Smooth muscle cell (in vitro differentiated cells): Measurements from ENCODE around the gene LONRF3. TPM values are rescaled to one million over a fixed set of nuclear protein-coding genes. Genes with fewer than 3 reads are reported as not detected.

Source experiments
- DNase-seq: peaks from one replicate; lab custom pipeline; 2025; ENCODE audit not compliant: unreplicated experiment; lab: John Stamatoyannopoulos, UW
- H2AFZ ChIP-seq: fragments of 200-600 bp; sonication (generic); 2 replicates; pipeline ENCODE4 v1.6.0; 2016; ENCODE audit warnings: antibody characterized with exemption, low read depth, mild to moderate bottlenecking
- H3F3A ChIP-seq: fragments of 200-600 bp; sonication (generic); 2 replicates; pipeline ENCODE4 v1.6.0; 2017; ENCODE audit warnings: antibody characterized with exemption, low read depth
- H3K27ac ChIP-seq: fragments of 200-600 bp; sonication (generic); 2 replicates; pipeline ENCODE4 v1.5.1; 2016; ENCODE audit warnings: low read depth, mild to moderate bottlenecking
- H3K27me3 ChIP-seq: fragments of 200-600 bp; sonication (generic); 2 replicates; pipeline ENCODE4 v1.6.1; 2016; ENCODE audit warnings: low read depth, mild to moderate bottlenecking
- H3K36me3 ChIP-seq: fragments of 200-600 bp; sonication (generic); 2 replicates; pipeline ENCODE4 v1.5.1; 2016; ENCODE audit warnings: low read depth
- H3K4me1 ChIP-seq: fragments of 200-600 bp; sonication (generic); 2 replicates; pipeline ENCODE4 v1.5.1; 2016; ENCODE audit warnings: low read depth
- H3K4me2 ChIP-seq: fragments of 200-600 bp; sonication (generic); 2 replicates; pipeline ENCODE4 v1.6.0; 2016; ENCODE audit warnings: mild to moderate bottlenecking
- H3K4me3 ChIP-seq: fragments of 200-600 bp; sonication (generic); 2 replicates; pipeline ENCODE4 v1.5.1; 2016; ENCODE audit warnings: mild to moderate bottlenecking
- H3K79me2 ChIP-seq: fragments of 200-600 bp; sonication (generic); 2 replicates; pipeline ENCODE4 v1.6.0; 2016; ENCODE audit warnings: low read depth, mild to moderate bottlenecking
- H3K9ac ChIP-seq: fragments of 200-600 bp; sonication (generic); 2 replicates; pipeline ENCODE4 v1.6.0; 2016; ENCODE audit warnings: low read depth
- H3K9me3 ChIP-seq: fragments of 200-600 bp; sonication (generic); replicated peaks from 2 replicates; pipeline ENCODE4 v1.5.1; 2016; ENCODE audit warnings: low read depth
- H4K20me1 ChIP-seq: fragments of 200-600 bp; sonication (generic); 2 replicates; pipeline ENCODE4 v1.6.0; 2016; ENCODE audit warnings: low read depth
- WGBS: methylation state at CpG from one replicate; pipeline ENCODE4 v1.1.7; 2016; ENCODE audit warnings: low lambda C conversion rate; 5-methylcytosine and 5-hydroxymethylcytosine counted together
- polyA plus RNA-seq: library from polyadenylated mRNA; unstranded; fragments of >200 nt; fragmentation: Nextera tagmentation; extraction: Ambion mirVana; gene quantifications from 2 replicates; pipeline ENCODE4 v1.2.1, GENCODE V29; 2016
- total RNA-seq: library from RNA; depleted of rRNA; stranded (reverse); fragments of >200 nt; gene quantifications from 2 replicates; pipeline ENCODE4 v1.2.3, GENCODE V29; 2014
- TF ChIP-seq, protein P1 (sequence below): fragments of 200-600 bp; sonication (generic); IDR thresholded peaks from 2 replicates; pipeline ENCODE4 v1.5.1; 2017; ENCODE audit warnings: borderline replicate concordance, mild to moderate bottlenecking, antibody characterized with exemption; ENCODE audit not compliant: insufficient read depth, poor library complexity, severe bottlenecking

LONRF3 gene
- total and polyA plus RNA-seq, 2 experiments from 2014 or later = 0.36 TPM; not detected in 1

DNA sequence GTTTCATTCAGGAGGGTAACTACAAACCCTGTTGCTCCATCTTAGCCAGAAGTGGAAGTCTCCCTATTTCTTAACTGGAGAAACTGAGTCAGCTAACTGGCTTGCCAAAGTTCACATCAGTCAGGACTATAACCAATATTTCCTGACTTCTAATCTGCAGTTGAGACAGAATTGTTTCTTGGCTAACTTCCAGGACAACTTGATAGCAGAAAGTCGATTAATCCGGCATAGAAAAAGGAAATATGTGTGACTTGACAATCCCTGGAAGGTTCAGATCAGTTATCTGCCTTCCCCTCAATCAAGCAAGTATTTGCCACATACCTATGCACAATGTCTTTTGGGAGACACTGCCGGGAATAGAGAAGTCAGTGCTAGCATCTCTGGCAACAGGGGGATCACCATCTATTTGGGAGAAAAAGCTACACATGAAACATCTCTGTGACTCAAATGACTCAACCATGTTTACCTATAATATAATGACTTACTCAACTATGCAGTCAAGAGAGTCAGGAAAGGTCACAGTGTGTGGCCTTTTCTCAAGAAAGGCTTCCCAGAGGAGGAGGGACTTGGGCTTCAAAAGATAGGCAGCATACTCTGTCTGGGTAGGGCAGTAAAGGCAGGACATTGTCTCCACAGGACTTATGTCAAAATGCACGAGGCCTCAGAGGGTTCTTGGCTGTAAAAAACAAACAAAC lies 12.4 kb upstream of the LONRF3 start:
- 77% methylated on average over 4 of the region's 4 CpGs for WGBS
- no peak overlapping the region for H3K9ac ChIP-seq
- DNase-seq = no peak
- no peak overlapping the region for H3K4me2 ChIP-seq
- TF ChIP-seq, protein P1, sequence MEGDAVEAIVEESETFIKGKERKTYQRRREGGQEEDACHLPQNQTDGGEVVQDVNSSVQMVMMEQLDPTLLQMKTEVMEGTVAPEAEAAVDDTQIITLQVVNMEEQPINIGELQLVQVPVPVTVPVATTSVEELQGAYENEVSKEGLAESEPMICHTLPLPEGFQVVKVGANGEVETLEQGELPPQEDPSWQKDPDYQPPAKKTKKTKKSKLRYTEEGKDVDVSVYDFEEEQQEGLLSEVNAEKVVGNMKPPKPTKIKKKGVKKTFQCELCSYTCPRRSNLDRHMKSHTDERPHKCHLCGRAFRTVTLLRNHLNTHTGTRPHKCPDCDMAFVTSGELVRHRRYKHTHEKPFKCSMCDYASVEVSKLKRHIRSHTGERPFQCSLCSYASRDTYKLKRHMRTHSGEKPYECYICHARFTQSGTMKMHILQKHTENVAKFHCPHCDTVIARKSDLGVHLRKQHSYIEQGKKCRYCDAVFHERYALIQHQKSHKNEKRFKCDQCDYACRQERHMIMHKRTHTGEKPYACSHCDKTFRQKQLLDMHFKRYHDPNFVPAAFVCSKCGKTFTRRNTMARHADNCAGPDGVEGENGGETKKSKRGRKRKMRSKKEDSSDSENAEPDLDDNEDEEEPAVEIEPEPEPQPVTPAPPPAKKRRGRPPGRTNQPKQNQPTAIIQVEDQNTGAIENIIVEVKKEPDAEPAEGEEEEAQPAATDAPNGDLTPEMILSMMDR = no peak
- H3K27ac ChIP-seq = no peak overlapping the region
- H4K20me1 ChIP-seq = no peaks in the 10 kb centered on the region
- no peaks in the 10 kb centered on the region for H3K79me2 ChIP-seq
- H3K4me3 ChIP-seq = no peak overlapping the region
- H3K4me1 ChIP-seq = no peaks in the 10 kb centered on the region
- H3K27me3 ChIP-seq = no peaks in the 10 kb centered on the region
- no peak overlapping the region for H2AFZ ChIP-seq
- no peaks in the 10 kb centered on the region for H3K9me3 ChIP-seq
- no peaks in the 10 kb centered on the region for H3K36me3 ChIP-seq
- H3F3A ChIP-seq = no peaks in the 10 kb centered on the region

DNA sequence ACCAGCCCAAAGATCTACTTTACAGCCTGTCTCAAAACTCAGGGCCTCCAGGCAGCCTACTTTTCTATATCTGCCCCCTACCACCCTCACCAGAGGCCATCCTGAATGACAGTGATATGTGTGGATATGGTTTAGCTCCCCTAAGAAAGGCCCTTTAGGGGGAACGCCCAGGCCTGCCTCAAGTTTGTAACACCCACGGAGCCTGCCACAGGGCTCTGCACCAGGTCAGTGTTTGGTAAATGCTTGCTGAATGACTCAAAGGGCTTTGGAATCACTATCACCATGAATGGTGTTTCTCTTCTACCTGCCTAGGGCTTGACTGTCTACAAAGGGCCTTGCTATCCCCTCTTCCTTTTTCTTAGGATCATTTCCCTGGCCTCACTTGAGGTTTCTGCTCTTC lies 11.3 kb upstream of the LONRF3 start:
- Histone ChIP-seq H3K9me3 (no peaks in the 10 kb centered on the region), H3K79me2 (no peaks in the 10 kb centered on the region), H2AFZ (no peak overlapping the region), H3K36me3 (no peaks in the 10 kb centered on the region), H3K27me3 (peaks cover 6% of the 10 kb centered on the region), H4K20me1 (no peaks in the 10 kb centered on the region), H3K4me2 (no peak overlapping the region), H3F3A (no peaks in the 10 kb centered on the region), H3K4me3 (no peak overlapping the region), H3K27ac (no peak overlapping the region), H3K9ac (no peak overlapping the region), H3K4me1 (no peaks in the 10 kb centered on the region)
- TF ChIP-seq, protein P1 = no peak
- DNase-seq = no peak
- whole genome bisulfite sequencing = 64% methylated on average over 2 of the region's 2 CpGs

DNA sequence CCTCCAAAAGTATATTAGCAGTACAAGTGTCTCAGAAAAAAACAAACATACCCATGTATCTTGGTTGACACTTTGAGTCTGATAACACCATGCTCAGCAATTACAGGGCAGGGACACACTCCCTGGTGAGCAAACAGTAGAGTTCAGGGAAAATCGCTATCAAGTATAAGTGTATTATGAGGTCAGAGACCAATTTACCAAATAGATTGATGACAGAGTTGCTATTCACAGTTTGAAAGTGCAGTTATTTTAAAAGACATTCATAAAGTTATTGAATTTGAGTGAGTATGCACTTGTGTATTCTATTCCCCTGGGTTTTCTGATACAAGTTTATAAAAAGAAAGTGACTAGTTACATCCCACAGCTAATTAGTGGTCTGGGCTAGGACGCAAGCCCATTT lies 10.2 kb upstream of the LONRF3 start:
- Histone ChIP-seq H3K4me1 (no peaks in the 10 kb centered on the region), H3F3A (no peaks in the 10 kb centered on the region), H3K9ac (no peak overlapping the region), H3K4me3 (no peak overlapping the region), H3K79me2 (no peaks in the 10 kb centered on the region), H4K20me1 (no peaks in the 10 kb centered on the region), H3K27me3 (peaks cover 14% of the 10 kb centered on the region), H2AFZ (no peak overlapping the region), H3K4me2 (no peak overlapping the region), H3K9me3 (no peaks in the 10 kb centered on the region), H3K36me3 (no peaks in the 10 kb centered on the region), H3K27ac (no peak overlapping the region)
- no peak for DNase-seq
- TF ChIP-seq, protein P1 = no peak
- WGBS = 64% methylated on average over 2 of the region's 2 CpGs

DNA sequence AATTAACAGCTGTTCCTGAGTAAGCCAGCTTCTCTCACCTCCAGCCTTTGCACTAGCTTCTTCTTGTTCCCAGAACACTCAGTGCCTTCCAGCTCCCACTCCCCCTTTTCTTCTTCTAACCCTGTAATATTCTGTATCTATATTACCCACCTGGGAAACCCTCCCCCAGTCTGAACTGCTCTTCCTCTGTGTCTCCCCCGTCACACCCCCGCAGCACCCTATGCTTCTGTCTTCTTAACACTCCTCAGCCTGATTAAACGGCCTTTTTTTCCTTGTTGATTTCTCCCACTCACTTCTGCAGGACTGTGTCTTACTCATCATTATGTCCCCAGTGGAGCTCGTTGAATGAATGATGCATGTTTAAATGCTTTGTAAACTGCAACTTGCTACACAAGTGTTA lies 9.0 kb upstream of the LONRF3 start:
- Histone ChIP-seq H3K4me3 (no peak overlapping the region), H2AFZ (no peak overlapping the region), H3K27me3 (peaks cover 19% of the 10 kb centered on the region), H3K36me3 (no peaks in the 10 kb centered on the region), H3K4me1 (no peaks in the 10 kb centered on the region), H3K9ac (no peak overlapping the region), H3F3A (no peaks in the 10 kb centered on the region), H3K27ac (no peak overlapping the region), H3K4me2 (no peak overlapping the region), H4K20me1 (no peaks in the 10 kb centered on the region), H3K79me2 (no peaks in the 10 kb centered on the region), H3K9me3 (no peaks in the 10 kb centered on the region)
- TF ChIP-seq, protein P1 = no peak
- DNase-seq = no peak
- 65% methylated on average over 4 of the region's 4 CpGs for WGBS
